Endodermal cell (in vitro differentiated cells): ENCODE measurements around the gene RSPH10B. TPM values are rescaled to one million over a fixed set of nuclear protein-coding genes. Genes with fewer than 3 reads are reported as not detected.
"Not testable (repeated sequence)": the region's sequence is repeated elsewhere in the genome, so short reads cannot be mapped to it uniquely, and the experiment has no call there.

ENCODE experiments used
- DNase-seq: peaks from one replicate; pipeline ENCODE4 v3.0.0-alpha.2; 2017
- H3K27ac ChIP-seq: 2 replicates; pipeline ENCODE4 v1.5.1; 2013; ENCODE audit warnings: mild to moderate bottlenecking, low read depth, low read length, moderate library complexity
- H3K27me3 ChIP-seq: 2 replicates; pipeline ENCODE4 v1.6.1; 2013; ENCODE audit warnings: mild to moderate bottlenecking, low read length, moderate library complexity; ENCODE audit not compliant: insufficient read depth, control insufficient read depth, poor library complexity, severe bottlenecking
- H3K36me3 ChIP-seq: 2 replicates; pipeline ENCODE4 v1.7.0; 2013; ENCODE audit warnings: mild to moderate bottlenecking, low read length, moderate library complexity; ENCODE audit not compliant: control insufficient read depth, insufficient read depth
- H3K4me1 ChIP-seq: one replicate; pipeline ENCODE4 v1.7.0; 2013; ENCODE audit warnings: low read length; ENCODE audit not compliant: control insufficient read depth, insufficient read depth
- H3K4me3 ChIP-seq: 2 replicates; pipeline ENCODE4 v1.5.1; 2013; ENCODE audit warnings: mild to moderate bottlenecking, low read length, moderate library complexity
- H3K9ac ChIP-seq: 2 replicates; pipeline ENCODE4 v1.6.1; 2013; ENCODE audit warnings: mild to moderate bottlenecking, low read length, moderate library complexity; ENCODE audit not compliant: poor library complexity, severe bottlenecking; ENCODE audit errors: extremely low read depth
- H3K9me3 ChIP-seq: 2 replicates; pipeline ENCODE4 v1.6.1; 2013; ENCODE audit warnings: mild to moderate bottlenecking, low read length, moderate library complexity; ENCODE audit not compliant: control insufficient read depth
- H3K27ac Mint-ChIP-seq: 2 replicates; pipeline ENCODE4 v1.8.0; 2020; ENCODE audit warnings: mixed read lengths
- H3K27me3 Mint-ChIP-seq: 2 replicates; pipeline ENCODE4 v1.8.0; 2021; ENCODE audit warnings: mild to moderate bottlenecking, mixed read lengths; ENCODE audit not compliant: insufficient read depth
- H3K36me3 Mint-ChIP-seq: 2 replicates; pipeline ENCODE4 v1.8.0; 2020; ENCODE audit warnings: low read depth, mixed read lengths
- H3K4me1 Mint-ChIP-seq: 2 replicates; pipeline ENCODE4 v1.8.0; 2020; ENCODE audit warnings: mixed read lengths
- H3K4me3 Mint-ChIP-seq: 2 replicates; pipeline ENCODE4 v1.8.0; 2020; ENCODE audit warnings: mild to moderate bottlenecking, moderate library complexity, mixed read lengths
- H3K9me3 Mint-ChIP-seq: 2 replicates; pipeline ENCODE4 v1.8.0; 2020; ENCODE audit warnings: mild to moderate bottlenecking, mixed read lengths
- WGBS, 2 experiments: methylation state at CpG; one replicate each; pipeline versions ENCODE4 v1.1.5 to v1.1.7; 2013; ENCODE audit warnings: missing lambda C conversion rate in 2 of 2, mixed read lengths in 1 of 2; ENCODE audit not compliant: insufficient coverage in 1 of 2, insufficient read length in 1 of 2; 5-methylcytosine and 5-hydroxymethylcytosine counted together
- total RNA-seq, 2 donors: library from RNA; stranded (reverse); fragmentation: NEBNext Ultra II Directional in 1 of 2; extraction: Animal tissue kit (Norgen Biotek cat#: 25700) in 1 of 2; gene quantifications; 2 replicates in 1 of 2; 3 replicates in 1 of 2; pipeline ENCODE4 v1.2.1, GENCODE V29; 2021
- TF ChIP-seq, protein P1 (sequence below): fragments of 200-600 bp; sonication (generic); conservative IDR thresholded peaks from 2 replicates; pipeline ENCODE4 v1.5.0; 2021; ENCODE audit warnings: antibody characterized with exemption, mild to moderate bottlenecking

RSPH10B gene
- total RNA-seq, 2 donors from 2014 or later = 0.73 to 0.75 TPM

DNA sequence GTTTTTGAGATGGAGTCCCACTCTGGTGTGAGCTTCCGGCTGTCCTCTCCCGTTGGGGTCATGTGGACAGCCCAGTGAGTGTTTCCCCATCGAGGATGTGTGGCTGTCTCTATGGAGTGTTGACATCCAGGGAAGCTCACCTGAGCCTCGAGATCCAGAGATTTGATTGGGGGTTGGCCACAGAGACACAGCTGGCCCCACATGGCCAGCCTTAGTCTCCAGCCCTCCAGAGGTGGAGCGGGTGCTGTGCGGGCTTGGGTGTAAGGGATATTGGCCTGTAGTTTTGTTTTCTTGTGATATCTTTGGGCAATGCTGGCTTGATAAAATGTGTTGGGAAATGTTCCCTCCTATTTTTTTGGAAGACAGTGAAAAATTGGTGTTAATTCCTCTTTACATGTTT lies 54.0 kb downstream of the RSPH10B start:
- not testable (repeated sequence) for H3K4me3 ChIP-seq, H3K9me3 Mint-ChIP-seq, H3K9ac ChIP-seq, H3K4me3 Mint-ChIP-seq, H3K36me3 ChIP-seq, H3K27me3 ChIP-seq, H3K27ac ChIP-seq, H3K36me3 Mint-ChIP-seq, H3K9me3 ChIP-seq, H3K27ac Mint-ChIP-seq, DNase-seq, H3K27me3 Mint-ChIP-seq, H3K4me1 Mint-ChIP-seq, H3K4me1 ChIP-seq
- 83% methylated on average over 1 of the region's 6 CpGs; no CpG with 5 or more reads in 1 of the 2 experiments for WGBS, 2 experiments

DNA sequence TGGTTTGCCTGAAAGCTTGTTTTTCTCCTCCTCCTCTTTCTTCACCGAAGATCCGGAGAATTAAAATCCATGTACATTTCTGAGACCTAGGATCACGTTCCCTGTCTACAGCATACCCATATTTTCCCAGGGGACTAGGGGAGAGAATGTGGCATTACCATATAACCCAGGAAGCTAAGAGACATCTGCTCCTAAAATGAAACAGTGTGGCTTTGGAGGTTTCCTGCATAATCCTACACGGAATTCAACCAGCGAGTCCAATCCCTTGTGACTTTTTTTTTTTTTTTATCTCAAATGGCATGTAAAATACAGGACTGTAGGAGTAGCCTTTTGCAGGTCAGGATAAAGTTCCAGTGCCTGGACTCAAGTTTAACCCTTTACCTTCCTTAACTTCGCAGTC lies 61.7 kb downstream of the RSPH10B start:
- H3K27ac ChIP-seq, H3K4me3 Mint-ChIP-seq, H3K4me1 ChIP-seq, H3K27me3 ChIP-seq, H3K9me3 ChIP-seq, H3K9ac ChIP-seq, H3K4me1 Mint-ChIP-seq, H3K4me3 ChIP-seq, H3K27me3 Mint-ChIP-seq, H3K27ac Mint-ChIP-seq, DNase-seq, H3K9me3 Mint-ChIP-seq, H3K36me3 ChIP-seq: not testable (repeated sequence)
- peaks cover 22% of the 10 kb centered on the region for H3K36me3 Mint-ChIP-seq
- WGBS, 2 experiments = 96 to 100% methylated on average over 1 to 4 of the region's 6 CpGs

DNA sequence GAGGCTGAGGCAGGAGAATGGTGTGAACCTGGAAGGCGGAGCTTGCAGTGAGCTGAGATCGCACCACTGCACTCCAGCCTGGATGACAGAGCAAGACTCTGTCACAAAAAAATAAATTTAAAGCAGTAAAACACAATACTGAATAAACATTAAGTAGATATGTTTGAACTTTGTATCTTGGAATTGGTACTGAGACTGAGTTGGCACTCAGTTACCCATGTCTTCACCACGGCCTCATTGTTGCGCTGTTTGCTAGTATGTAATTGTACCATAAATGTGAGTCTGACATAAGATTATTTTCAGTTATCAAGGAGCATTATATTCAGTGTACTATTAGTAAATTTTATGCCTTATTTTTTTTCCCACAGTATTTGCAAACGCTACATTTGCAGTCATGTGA lies 65.8 kb downstream of the RSPH10B start:
- not testable (repeated sequence) for H3K27ac ChIP-seq, H3K9me3 Mint-ChIP-seq, H3K36me3 ChIP-seq, H3K4me1 ChIP-seq, H3K9me3 ChIP-seq, H3K4me3 Mint-ChIP-seq, H3K27me3 Mint-ChIP-seq, DNase-seq, H3K9ac ChIP-seq, H3K27me3 ChIP-seq, H3K27ac Mint-ChIP-seq, H3K4me3 ChIP-seq, H3K4me1 Mint-ChIP-seq
- 100% methylated on average over 1 to 3 of the region's 5 CpGs for WGBS, 2 experiments
- peaks cover 16% of the 10 kb centered on the region for H3K36me3 Mint-ChIP-seq

DNA sequence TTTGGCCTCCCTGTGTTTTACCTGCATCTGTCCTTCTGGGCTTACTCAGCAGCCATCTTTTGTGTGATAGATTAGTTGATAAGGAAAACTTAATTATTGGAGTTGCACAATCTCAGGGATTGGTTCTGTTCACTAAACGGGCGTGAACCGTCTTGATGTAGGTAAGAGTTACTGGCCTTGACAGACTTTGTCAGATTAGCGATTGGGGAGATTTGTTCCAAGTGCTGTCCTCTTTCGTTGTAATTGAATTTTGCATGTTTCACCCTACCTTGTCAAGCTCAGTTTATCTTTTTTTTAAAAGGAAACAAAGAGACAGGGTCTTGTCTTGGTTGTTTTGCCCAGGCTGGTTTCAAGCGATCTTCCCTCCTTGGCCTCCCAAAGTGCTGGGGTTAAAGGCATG lies 67.5 kb downstream of the RSPH10B start:
- not testable (repeated sequence) for DNase-seq, H3K36me3 ChIP-seq, H3K4me3 ChIP-seq, H3K27ac Mint-ChIP-seq, H3K4me3 Mint-ChIP-seq, H3K27me3 ChIP-seq, H3K4me1 ChIP-seq, H3K4me1 Mint-ChIP-seq, H3K9ac ChIP-seq, H3K9me3 ChIP-seq, H3K27ac ChIP-seq, H3K9me3 Mint-ChIP-seq, H3K27me3 Mint-ChIP-seq
- H3K36me3 Mint-ChIP-seq = peaks cover 13% of the 10 kb centered on the region
- 96% methylated on average over 6 of the region's 6 CpGs; no CpG with 5 or more reads in 1 of the 2 experiments for WGBS, 2 experiments

DNA sequence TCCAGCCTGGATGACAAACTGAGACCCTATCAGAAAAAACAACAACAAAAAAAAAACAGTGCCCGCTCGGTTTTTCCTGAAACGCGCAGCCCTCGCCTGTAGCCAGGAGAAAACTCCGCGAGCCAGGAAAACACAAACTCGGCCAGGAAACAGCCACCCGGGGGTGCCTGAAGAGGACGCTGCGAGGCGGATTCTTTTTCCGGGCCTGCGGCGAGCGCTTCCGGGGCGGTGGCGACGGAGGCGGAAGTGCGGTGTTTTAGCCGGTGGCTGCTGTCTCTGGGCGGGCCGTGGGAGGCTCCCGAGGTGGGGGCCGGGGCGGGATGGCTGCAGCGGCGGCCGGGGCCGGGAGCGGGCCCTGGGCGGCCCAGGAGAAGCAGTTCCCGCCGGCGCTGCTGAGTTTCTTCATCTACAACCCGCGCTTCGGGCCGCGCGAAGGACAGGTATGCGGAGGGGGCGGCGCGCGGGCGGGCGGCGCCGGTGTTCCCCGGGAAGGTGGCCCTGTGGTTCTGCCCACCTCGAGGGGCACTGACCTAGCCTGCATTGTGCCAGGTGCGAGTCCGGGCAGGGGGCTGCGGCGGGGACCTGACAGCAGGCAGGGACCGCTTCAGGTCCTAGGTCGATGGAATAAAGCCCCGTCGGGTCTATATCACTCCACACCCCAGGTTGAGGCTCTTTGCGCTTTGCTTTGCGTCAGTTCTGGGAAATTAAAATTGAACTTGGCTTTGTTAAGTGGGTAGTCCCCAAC lies 71.8 kb downstream of the RSPH10B start, which contains the start of gene CCZ1:
Gene CCZ1 (plus strand): TSS at position 254 of the 745 bp plus-strand sequence. CDS start 67 bp downstream, at position 321.
- TF ChIP-seq, protein P1, sequence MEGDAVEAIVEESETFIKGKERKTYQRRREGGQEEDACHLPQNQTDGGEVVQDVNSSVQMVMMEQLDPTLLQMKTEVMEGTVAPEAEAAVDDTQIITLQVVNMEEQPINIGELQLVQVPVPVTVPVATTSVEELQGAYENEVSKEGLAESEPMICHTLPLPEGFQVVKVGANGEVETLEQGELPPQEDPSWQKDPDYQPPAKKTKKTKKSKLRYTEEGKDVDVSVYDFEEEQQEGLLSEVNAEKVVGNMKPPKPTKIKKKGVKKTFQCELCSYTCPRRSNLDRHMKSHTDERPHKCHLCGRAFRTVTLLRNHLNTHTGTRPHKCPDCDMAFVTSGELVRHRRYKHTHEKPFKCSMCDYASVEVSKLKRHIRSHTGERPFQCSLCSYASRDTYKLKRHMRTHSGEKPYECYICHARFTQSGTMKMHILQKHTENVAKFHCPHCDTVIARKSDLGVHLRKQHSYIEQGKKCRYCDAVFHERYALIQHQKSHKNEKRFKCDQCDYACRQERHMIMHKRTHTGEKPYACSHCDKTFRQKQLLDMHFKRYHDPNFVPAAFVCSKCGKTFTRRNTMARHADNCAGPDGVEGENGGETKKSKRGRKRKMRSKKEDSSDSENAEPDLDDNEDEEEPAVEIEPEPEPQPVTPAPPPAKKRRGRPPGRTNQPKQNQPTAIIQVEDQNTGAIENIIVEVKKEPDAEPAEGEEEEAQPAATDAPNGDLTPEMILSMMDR = peak; percentile 25
- peak; percentile 89 for DNase-seq
- not testable (repeated sequence) for H3K9me3 ChIP-seq, H3K36me3 ChIP-seq, H3K36me3 Mint-ChIP-seq, H3K9ac ChIP-seq, H3K4me1 Mint-ChIP-seq, H3K4me1 ChIP-seq, H3K9me3 Mint-ChIP-seq, H3K27ac ChIP-seq, H3K27me3 Mint-ChIP-seq, H3K27me3 ChIP-seq
- Mint-ChIP-seq H3K4me3 (peak within 1 kb of the TSS; percentile 63), H3K27ac (peak within 1 kb of the TSS; percentile 70)
- WGBS, 2 experiments = 1 to 2% methylated on average over 6 to 19 of the region's 64 CpGs
- H3K4me3 ChIP-seq = peak within 1 kb of the TSS; percentile 65

DNA sequence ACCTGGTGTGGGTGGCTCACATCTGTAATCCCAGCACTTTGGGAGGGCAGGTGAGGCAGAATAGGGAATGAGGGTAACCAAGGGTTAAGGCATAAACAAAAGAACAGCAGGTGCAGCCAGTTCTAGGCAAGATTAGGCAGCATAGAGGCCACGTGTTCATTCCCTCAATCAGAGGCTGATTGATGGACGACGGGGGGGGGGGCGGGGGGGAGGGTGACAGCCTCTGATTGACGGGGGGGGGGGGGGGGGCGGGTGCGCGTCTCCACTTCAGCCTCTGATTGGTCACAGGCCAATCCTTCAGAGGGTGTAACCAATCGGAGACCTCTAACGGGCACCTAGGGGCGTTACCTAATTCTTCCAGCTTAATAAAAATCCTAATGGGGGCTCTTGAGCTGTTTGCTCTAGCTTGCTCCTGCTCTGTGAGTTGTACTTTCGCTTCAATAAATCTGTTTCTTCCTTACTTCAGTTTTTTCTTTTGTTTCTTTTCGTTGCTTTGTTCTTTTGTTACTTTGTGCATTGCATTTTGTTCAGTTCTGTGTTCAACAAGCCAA lies 73.0 kb downstream of the RSPH10B start:
- Mint-ChIP-seq H3K4me3 (peak overlapping the region; percentile 63), H3K27ac (peak overlapping the region; percentile 52)
- not testable (repeated sequence) for H3K36me3 Mint-ChIP-seq, H3K36me3 ChIP-seq, H3K4me1 ChIP-seq, H3K9ac ChIP-seq, H3K9me3 ChIP-seq, H3K27me3 ChIP-seq, H3K4me3 ChIP-seq, H3K4me1 Mint-ChIP-seq, H3K27me3 Mint-ChIP-seq, H3K27ac ChIP-seq, H3K9me3 Mint-ChIP-seq
- DNase-seq = peak; percentile 70
- WGBS, 2 experiments = 72% methylated on average over 5 of the region's 13 CpGs; no CpG with 5 or more reads in 1 of the 2 experiments
